ENCODE results near the gene LGALS12.

The LGALS12 gene, protein sequence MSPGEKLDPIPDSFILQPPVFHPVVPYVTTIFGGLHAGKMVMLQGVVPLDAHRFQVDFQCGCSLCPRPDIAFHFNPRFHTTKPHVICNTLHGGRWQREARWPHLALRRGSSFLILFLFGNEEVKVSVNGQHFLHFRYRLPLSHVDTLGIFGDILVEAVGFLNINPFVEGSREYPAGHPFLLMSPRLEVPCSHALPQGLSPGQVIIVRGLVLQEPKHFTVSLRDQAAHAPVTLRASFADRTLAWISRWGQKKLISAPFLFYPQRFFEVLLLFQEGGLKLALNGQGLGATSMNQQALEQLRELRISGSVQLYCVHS

DNA sequence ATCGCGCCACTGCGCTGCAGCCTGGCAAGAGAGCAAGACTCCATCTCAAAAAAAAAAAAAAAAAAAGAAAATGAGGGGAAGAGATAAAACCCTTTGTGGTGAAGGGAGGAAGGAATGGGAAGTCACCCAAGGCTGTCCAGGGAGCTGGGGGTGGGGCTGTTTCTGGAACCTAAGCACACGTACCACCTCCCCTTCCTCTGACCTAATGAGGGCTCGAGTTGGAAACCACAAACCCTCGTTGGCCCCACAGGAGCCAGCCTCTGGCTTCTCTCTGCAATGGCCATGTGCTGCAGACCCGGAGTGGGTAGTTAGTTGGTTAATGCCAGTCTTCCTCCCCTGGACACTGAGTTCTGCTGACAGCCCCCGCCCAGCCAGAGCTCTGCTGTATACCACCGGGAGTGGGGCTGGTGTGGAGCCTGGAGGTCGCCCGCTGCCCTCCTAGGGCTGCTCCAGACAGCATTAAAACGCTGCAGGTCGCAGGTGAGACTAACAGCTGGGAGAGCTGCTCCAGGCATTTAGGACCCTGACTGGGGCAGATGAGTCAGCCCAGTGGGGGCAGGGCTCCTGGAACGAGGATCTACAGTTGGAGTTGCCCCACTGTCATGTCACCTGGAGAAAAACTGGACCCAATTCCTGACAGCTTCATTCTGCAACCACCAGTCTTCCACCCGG lies at the start of gene LGALS12:
Gene LGALS12, plus strand, starts transcription at position 228 of the 672 bp plus-strand sequence. Its CDS starts 375 bp downstream, at position 603.
- no peak for DNase-seq (ENCODE audit: low read depth in 2 of 2)

DNA sequence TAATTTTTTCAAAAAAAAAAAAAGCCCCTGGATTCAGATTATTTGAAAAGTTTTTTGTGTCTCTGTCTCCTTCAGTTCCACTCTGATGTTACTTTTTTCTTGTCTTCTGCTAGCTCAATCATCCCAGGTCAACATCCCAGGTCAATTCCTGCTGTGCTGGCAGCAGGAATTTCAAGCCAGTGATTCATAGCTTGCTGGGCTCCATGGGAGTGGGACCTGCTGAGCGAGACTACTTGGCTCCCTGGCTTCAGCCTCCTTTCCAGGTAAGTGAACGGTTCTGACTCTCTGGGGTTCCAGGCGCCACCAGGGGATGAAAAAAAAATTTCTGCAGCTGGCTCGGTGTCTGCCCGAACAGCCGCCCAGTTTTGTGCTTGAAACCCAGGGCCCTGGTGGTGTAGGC lies 46.3 kb upstream of the LGALS12 start:
- no peak for DNase-seq (ENCODE audit: low read depth in 2 of 2)

DNA sequence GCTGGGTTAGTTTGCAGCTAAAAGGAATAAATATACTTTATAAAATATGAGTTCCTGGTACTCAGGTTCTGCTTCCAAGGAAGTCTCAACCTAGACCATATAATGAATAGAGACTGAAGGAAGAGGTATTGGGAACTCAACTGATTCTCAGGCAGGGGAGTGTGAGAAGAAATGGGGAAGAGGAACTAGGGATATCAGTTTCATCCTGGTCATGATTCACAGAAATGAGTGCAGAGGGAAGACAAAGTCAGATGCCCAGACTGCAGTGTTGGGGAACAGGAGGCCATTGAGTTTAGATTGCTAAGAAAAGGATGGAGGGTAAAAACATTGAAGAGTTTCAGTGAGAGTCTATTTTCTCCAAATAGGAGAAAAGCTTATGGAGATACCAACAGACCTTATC lies 43.7 kb upstream of the LGALS12 start:
- DNase-seq (ENCODE audit: low read depth in 2 of 2): no peak

DNA sequence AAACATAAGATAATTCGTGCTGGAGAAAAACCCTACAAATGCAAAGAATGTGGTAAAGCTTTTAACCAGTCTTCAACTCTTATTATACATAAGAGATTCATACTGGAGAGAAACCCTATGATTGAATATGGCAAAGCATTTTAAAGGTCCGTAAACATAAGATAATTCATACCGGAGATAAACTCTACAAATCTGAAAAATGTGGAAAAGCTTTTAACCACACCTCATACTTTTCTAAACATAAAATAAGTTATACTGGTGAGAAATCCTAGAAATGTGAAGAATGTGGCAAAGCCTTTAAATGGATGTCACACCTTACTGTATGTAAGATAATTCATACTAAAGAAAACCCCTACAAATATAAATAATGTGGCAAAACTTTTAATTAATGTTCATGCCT lies 35.6 kb upstream of the LGALS12 start:
- DNase-seq (ENCODE audit: low read depth in 2 of 2): no peak

DNA sequence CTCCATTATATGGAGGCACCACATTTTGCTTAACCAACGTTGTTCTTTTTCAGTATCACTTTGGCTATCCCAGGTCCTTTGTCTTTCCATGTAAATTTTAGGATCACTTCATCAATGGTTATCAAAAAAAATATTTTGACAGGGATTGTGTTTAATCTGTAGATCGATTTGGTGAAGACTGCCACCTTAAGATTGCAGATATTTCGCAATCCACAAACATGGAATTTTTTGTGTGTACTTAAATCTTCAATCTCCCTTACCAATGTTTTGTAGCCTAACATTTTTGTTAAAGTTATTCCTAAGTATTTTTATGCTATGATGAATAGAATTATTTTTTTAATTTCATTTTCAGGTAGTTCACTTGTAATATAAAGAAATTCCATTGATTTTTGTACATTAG lies 33.5 kb upstream of the LGALS12 start:
- no peak for DNase-seq (ENCODE audit: low read depth in 2 of 2)

DNA sequence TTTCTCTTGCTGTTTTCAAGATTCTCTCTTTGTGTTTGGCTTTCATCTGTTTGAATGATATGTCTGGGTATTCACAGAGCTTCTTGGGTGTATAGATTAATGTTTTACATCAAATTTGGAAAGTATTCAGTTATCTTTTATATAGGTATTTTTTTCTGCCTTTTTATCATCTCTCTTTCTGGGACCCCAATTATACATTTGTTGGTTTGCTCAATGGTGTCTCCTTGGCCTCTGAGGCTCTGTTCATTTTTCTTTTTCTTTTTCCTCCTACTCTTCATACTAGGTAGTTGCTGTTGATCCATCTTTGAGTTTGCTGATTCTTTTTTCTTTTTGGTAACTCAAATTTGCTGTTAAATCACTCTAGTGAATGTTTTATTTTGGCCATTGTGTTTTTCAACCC lies 29.3 kb upstream of the LGALS12 start:
- DNase-seq (ENCODE audit: low read depth in 2 of 2): no peak

DNA sequence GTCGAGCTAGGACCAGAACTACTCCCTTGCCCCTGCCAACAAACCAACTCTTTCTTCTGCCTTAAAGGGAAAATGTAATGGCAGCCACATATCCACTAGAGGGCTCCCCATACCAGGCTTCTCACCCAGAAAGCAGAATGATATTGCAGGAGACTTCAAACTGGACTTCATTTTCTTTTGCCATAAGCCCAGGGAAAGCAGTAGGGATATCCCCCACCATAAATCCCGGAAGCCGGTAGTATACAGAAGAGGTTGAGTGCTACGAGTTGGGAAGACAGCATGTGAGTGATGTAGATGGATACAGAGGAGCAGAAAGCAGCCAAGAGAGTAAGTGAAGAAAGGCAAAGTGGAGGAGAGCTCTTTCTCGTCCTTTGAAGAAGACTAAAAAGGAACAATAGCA lies 27.0 kb upstream of the LGALS12 start:
- DNase-seq (ENCODE audit: low read depth in 2 of 2): peak; percentile 1 to 43

DNA sequence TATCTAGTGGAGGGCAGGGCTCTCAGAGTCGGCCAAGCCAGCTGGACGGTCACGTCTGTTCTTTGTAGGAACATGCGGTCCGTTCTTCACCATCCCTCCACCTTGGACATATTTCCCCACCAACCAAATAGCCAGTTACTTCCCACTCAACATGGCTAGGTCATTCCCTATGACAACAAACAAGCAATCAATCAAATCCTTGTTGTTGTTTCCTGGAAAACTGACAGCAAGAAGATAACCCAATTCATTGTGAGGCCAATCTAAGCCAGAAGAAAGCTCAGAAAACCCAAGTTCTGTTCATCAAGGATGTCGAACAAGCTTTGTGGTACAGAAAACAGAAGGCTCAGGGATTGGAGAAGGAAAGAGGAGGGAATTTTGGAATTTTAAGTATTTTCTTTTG lies 25.8 kb upstream of the LGALS12 start:
- DNase-seq (ENCODE audit: low read depth in 2 of 2): no peak

DNA sequence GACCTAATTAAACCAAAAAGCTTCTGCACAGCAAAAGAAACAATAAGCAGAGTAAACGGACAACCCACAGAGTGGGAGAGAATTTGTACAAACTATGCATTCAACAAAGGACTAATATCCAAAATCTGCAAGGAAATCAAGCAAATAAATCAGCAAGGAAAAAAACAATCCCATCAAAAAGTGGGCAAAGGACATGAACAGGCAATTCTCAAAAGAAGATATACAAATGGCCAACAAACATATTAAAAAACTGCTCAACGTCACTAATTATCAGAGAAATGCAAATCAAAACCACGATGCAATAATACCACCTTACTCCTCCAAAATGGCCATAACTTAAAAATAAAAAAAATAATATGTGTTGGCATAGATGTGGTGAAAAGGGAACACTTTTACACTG lies 20.1 kb upstream of the LGALS12 start:
- no peak for DNase-seq (ENCODE audit: low read depth in 2 of 2)

DNA sequence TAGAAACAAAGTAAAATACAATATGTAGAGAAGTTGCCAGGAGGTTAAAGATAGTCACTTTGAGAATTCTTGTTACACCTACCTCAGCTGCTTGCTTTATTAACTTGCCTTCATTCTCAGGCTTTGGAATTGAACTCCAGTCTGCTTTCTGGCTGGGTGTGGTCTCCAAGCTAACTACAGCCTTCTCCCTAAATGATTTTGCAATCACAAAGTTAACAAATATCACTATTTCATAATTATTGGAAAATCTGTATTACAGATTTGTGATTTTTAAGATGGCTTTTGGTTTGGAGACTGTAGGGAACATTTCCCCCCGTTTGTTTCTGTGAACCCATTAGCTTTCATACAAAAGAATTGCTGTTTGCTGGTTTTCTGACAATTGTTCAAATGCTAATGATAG lies 17.1 kb upstream of the LGALS12 start:
- DNase-seq (ENCODE audit: low read depth in 2 of 2): no peak

DNA sequence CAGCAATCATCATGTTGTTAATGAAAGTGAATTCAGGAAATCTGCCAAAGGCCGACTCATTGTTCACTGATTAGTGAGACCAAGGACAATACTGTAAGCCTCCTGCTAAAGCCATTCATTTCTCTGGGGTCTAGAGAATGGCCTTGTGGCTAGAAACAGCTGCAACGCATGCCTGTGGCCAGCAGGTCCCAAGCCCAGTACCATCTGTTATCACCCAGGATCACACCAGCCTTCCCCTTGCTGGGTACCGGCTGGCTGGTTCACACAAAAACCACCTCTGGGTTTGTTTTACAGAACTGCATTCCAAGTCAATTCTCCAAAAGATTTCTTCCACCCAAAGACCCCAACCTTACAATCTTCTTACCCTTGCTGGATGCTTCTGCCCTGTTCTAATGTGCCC lies 16.0 kb upstream of the LGALS12 start:
- DNase-seq (ENCODE audit: low read depth in 2 of 2): no peak

DNA sequence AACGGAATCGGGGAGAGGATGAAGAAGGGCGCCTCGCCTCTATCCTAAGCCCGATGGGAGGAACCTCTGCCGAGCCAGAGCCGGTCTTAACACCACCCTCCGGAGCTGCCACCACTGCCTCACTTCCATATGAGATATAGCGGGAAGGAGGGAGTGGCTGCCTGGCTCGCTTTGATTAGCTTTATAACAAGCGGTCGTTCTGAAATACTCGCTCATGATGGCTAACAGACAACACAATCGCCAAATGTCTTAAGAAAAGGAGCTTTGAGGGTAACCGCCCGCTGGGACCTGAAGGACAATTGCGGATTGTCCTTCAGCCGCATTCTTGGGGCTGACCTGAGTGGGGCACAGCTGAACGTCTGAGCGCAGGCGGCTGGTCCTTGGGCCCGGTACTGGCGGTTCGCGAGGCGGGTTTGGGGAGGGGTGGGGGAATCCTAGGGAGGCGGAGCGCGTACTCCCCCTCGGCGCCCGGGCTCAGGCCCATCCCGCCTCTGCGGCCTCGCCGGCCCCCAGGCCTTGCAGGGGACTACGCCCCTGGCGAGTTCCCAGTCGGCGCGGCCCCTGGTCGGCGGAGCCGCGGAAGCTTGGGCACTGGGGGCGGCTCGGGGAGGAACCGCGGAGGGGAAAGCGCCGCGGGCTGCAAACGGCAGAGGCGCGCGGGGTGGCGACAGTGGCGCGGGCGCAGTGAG lies 15.2 kb upstream of the LGALS12 start, which contains the start of gene PLAAT5:
Gene PLAAT5, minus strand, starts transcription at position 617 of the 689 bp plus-strand sequence. Its CDS starts 133 bp downstream, at position 484.
- DNase-seq (ENCODE audit: low read depth in 2 of 2): peak in 1 of 2 donors; percentile 14

DNA sequence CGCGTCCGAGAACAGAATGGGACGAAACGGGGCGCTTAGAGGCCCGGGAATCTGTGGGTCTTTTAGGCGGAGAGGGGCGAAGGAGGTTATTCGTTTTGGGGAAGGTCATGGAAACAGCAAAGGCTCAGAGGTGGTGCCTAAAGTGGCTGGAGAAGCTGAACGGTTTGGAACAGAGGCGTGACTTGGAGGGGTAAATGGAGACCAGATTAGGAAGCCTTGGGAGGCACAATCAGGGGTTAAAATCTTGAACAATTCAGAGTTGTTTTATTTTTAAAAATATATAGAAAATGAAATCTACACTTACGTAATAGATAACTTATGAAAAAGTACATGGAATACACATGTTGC lies 14.7 kb upstream of the LGALS12 start:
- DNase-seq (ENCODE audit: low read depth in 2 of 2): no peak

DNA sequence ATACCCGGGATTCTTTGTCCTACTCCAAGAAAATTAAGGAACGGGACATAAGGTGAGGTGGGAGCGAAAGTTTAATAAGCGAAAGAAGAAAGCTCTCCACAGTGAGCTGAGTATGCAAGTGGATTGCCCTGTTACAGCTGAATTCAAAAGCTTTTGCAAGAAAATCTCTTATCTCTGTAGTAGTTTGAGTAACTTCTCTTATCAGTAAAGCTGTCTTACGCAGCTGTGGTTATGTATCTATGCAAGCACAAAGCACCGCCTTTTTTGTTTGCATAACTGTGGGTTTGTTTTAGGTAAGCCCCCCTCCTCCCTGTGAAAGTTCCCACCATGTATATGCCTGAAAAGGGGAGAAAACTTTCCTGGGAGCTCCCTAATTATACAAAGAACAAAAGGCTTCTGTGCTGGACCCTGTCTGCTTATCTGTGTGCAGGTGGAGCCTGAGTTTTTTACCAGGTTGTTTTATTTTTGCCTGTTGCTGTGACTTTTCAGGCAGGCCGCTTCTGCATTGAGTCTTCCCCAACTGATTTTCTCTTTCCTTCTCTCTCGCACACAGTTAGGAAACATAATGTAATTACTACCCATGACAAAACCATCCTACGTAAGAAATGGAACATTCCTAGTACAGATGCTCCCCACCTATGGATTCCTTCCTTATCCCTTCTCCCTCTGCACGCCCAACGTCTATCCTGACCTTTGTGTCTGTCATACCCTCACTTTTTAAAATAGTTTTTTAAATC lies 14.1 kb upstream of the LGALS12 start:
- DNase-seq (ENCODE audit: low read depth in 2 of 2): no peak

DNA sequence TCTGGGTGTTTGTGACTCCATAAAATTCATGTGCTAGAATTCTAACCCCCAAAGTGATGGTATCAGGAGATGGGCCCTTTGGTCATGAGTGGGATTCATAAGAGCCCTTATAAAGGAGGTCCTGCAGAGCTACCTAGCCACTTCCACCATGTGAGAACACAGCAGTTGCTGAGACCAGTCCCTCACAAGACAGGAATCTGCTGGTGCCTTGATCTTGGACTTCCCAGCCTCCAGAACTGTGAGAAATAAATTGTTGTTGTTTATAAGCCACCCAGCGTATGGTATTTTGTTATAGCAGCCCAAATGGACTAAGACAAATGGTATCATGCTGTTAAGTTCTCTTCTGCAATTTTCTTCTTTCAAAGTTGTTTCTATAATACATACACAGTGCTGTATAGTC lies 13.4 kb upstream of the LGALS12 start:
- no peak for DNase-seq (ENCODE audit: low read depth in 2 of 2)

DNA sequence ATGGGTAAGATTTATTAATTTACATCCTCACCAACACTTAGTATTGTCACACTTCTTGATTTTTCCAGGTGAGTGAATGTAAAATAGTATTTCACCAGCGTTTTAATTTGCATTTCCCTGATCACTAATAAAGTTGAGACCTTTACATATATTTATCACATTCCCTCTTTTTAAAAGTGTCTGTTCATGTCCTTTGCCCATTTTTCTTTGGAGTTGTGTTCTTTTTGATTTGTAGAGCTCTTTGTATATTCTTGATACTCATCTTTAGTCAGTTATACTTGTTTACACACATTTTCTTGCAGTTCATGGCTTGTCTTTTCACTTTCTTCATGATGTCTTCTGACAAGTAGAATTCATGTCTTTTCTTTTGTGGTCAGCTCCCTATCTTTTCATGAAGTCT lies 12.8 kb upstream of the LGALS12 start:
- no peak for DNase-seq (ENCODE audit: low read depth in 2 of 2)

DNA sequence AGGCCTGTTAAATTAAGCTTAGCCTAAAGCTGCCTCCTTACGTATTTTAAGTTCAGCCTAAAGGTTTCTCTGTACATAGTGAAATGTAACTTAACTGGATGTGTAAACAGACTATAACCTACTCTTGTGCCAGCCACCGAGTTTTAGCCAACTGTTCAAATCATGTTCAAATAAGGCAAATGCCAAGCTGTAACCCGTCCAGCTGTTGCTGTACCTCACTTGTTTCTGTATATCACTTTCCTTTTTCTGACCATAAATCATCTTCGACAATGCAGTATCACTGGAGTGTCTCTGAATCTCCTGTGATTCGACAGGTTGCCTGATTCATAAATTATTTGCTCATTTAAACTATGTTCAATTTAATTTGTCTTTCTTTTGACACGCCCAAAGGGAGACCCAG lies 10.9 kb upstream of the LGALS12 start:
- DNase-seq (ENCODE audit: low read depth in 2 of 2): no peak

DNA sequence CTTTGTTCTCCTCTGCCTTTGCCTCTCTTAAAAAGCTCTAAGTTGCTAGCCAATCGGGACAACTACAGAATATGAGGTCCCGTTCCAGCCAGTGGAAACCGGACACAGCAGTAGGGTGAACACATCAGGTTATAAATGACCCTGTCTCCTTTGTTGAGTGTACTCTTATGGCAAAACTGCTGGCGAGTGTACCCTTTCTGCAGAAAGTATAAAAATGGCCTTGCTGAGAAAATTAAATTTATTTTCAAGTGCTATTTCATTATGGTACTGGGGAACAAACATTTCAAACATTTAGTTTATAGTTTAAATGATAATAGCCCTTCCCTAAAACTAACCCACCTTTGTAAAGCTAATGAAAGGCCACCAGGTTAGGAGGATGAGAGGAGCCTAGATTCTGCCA lies 6.0 kb upstream of the LGALS12 start:
- no peak for DNase-seq (ENCODE audit: low read depth in 2 of 2)

DNA sequence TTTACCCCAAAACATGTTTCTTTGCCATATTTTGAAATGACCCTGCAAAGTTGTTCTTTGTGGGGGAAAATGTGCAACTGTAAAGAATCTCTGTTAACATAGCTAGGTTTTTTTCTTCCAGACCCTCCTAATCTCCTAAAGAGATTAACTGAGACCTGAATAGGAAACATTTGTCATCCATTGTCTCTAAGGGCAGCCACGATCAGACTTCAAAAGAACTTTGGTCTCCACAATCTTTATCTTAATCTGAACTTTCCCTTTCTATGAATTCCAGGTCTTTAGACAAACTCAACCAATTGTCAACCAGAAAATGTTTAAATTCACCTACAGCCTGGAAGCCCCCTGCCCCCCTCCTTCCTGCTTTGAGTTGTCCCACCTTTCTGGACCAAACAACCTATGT lies 4.6 kb upstream of the LGALS12 start:
- no peak for DNase-seq (ENCODE audit: low read depth in 2 of 2)

DNA sequence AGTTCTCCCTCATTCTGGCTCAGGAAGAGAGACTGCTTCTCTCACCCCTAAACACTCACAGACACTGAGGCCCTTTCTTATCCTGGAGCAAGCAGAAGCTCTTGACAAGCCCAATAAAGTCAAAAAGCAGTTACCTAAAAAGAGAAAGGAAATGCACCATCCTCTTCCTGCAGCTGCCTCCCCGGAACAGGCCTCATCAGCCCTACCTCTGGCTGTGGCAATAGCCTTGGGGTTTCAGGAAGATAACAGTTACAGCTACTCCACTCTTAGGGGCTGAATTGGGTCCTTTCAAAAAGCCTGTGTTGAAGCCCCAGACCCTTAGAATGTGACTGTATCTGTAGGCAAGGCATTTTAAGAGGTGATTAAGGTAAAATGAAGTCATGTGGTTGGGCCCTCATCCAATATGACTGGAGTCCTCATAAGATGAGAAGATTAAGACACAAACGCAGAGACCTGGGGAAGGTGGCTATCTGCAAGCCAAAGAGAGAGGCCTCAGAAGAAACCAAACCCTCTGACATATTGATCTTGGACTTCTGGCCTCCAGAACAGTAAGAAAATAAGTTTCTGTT lies 3.5 kb upstream of the LGALS12 start:
- no peak for DNase-seq (ENCODE audit: low read depth in 2 of 2)

DNA sequence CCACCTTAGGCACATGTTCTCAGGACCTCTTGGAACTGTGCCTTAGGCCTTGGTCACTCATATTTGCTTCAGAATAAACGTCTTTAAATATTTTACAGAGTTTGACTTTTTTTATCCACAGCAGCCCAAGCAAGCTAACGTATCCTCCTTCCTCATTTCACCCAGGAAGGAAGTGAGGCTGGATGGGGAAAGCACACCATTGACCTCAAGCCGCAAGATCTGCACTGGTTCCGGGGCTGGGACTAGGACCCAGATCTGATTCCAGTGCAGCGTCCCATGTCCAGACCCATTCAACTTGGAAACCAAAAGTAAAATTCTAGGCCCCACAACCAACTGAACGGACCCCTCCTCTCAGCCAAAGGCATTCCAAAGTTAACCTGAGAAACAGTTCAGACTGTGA lies 2.4 kb upstream of the LGALS12 start:
- no peak for DNase-seq (ENCODE audit: low read depth in 2 of 2)

DNA sequence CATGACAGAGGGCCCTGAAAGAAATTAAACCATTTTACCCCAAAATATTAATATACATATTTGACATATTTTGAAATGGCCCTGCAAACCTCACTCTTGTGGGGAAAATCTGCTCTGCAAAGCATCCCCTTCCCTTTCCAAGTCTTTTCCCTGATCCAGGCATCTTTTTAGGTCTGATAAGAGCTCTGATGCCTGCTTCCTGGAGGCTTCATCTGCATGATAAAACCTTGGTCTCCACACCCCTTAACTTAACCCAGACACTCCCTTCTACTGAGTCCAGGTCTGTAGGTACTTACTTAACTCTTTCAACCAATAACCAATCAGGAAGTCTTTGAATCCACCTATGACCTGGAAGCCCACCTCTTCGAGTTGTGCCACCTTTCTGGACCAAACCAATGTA lies 1.8 kb upstream of the LGALS12 start:
- no peak for DNase-seq (ENCODE audit: low read depth in 2 of 2)

Measured in stimulated activated CD4-positive, alpha-beta T cell treated with anti-CD3 and anti-CD28 coated beads, Interleukin-1b, Interleukin-23, amount 100 ng/mL, for 4 hours (primary cell).